Kidney (tissue), 14 donors: ENCODE measurements around the gene ZIC4. TPM values are rescaled to one million over a fixed set of nuclear protein-coding genes. Genes with fewer than 3 reads are reported as not detected.

Experiments
- DNase-seq, 5 donors: peaks; one replicate each; pipeline ENCODE4 v3.0.0-alpha.2; 2013 to 2020
- FAIRE-seq: peaks from 2 replicates; lab custom pipeline; 2012; peaks lifted over from hg19 to GRCh38; lab: Jason Lieb, UNC
- H3K27ac ChIP-seq, 2 donors: one replicate each; pipeline ENCODE4 v1.7.0; 2013; ENCODE audit warnings: low read depth in 2 of 2, low read length in 2 of 2, inconsistent platforms in 1 of 2
- H3K27me3 ChIP-seq: one replicate; pipeline ENCODE4 v1.7.1; 2013; ENCODE audit warnings: low read length, inconsistent platforms; ENCODE audit not compliant: control insufficient read depth, insufficient read depth
- H3K36me3 ChIP-seq, 3 donors: one replicate each; pipeline versions ENCODE4 v1.7.0 to v1.7.1; 2013; ENCODE audit warnings: low read length in 3 of 3, control low read depth in 1 of 3, inconsistent platforms in 1 of 3; ENCODE audit not compliant: insufficient read depth in 3 of 3, control insufficient read depth in 2 of 3
- H3K4me1 ChIP-seq, 3 donors: one replicate each; pipeline versions ENCODE4 v1.7.0 to v1.7.1; 2013; ENCODE audit warnings: low read length in 3 of 3, inconsistent platforms in 1 of 3, low read depth in 1 of 3; ENCODE audit not compliant: control insufficient read depth in 2 of 3, insufficient read depth in 2 of 3
- H3K4me3 ChIP-seq, 3 donors: one replicate each; pipeline versions ENCODE4 v1.7.0 to v1.8.1; 2013; ENCODE audit warnings: low read length in 3 of 3, control low read depth in 1 of 3, inconsistent platforms in 1 of 3
- H3K9ac ChIP-seq, 3 donors: one replicate each; pipeline versions ENCODE4 v1.7.0 to v1.7.1; 2013; ENCODE audit warnings: low read length in 3 of 3, control low read depth in 1 of 3, inconsistent platforms in 1 of 3
- H3K9me3 ChIP-seq, 3 donors: one replicate each; pipeline versions ENCODE4 v1.7.0 to v1.7.1; 2013; ENCODE audit warnings: low read length in 3 of 3, control low read depth in 1 of 3, inconsistent platforms in 1 of 3; ENCODE audit not compliant: control insufficient read depth in 2 of 3, insufficient read depth in 1 of 3
- intact Hi-C: fragments of 100-400 bp; cut with DNase I; formaldehyde crosslinking; loops from one replicate; pipeline ENCODE4 v1.11.1; 2022
- polyA plus RNA-seq: library from polyadenylated mRNA; stranded (reverse); fragments of 350-450 nt; fragmentation: Illumina TruSeq; extraction: RNeasy Lipid Tissue Mini Kit (QIAGEN cat#74804); gene quantifications from one replicate; pipeline ENCODE4 v1.2.3, GENCODE V29; 2014; ENCODE audit warnings: low read depth, low replicate concordance; ENCODE audit not compliant: insufficient read depth
- total RNA-seq: library from RNA; stranded (reverse); fragmentation: NEBNext Ultra II Directional; extraction: Animal tissue kit (Norgen Biotek cat#: 25700); gene quantifications from one replicate; pipeline ENCODE4 v1.2.1, GENCODE V29; 2021
- TF ChIP-seq, protein P1 (sequence below): IDR thresholded peaks from 3 replicates; pipeline ENCODE4 v1.5.1; 2012; ENCODE audit warnings: mild to moderate bottlenecking, moderate library complexity, borderline replicate concordance; ENCODE audit not compliant: insufficient read depth; ENCODE audit errors: extremely low read depth
- donor health status: control.
- donor health status: control.
- donor health status: control.
- donor health status: control.
- donor health status: control.
- donor health status: DM: yes; HTN: yes; CAD: no.
- donor health status: Normal renal cell carcinoma (clear cell type).

ZIC4 gene
- total and polyA plus RNA-seq, 2 donors from 2014 or later = not detected

DNA sequence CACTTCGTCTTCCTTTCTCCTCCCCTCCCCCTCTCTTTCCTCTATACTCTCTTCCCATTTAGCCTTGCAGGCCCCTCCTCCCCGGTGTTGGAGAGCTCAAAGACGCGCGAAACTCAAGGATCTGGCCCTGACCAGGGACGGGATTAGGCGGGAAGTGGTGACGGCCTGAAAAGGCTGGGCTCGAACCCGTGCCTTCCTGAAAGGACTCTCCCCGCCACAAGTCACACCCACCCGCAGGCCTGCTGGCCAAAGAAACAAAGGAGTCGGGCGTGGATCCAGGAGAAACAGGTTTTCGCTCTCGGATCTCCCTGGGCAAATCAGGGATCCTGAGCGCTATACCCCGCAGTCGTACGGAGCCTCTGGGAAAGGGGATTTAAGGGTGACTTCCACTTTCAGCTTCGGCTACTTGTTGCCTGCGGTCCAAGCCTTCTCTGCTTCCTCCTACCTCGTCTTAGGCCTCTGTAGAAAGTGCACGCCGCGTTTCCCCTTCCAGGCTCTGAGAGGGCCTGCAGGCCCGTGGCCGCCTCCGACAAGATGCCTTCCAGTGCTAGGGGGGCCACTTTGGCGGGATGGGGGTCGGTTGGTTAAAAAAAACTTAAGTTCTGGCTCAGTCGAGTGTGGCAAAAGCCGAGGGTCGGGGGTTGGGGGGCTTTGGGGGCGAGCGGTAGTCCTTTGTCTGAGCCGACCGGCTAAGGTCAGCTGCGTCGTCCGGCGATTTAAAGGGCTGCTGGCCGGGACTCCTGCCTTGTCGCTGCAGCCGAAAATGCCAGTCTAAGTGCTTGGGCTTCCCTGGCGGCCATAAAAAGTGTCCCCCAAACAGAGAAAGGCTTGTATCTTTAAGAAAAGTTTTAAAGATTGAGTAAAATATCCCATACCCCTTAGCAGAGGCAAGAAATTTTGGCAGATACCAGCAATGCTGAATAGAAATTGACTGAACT, 8.2 kb downstream of the ZIC4 start:
- Histone ChIP-seq H3K36me3 (no peaks in the 10 kb centered on the region), H3K27ac (no peak overlapping the region), H3K9me3 (no peaks in the 10 kb centered on the region), H3K4me3 (no peak overlapping the region), H3K9ac (no peak overlapping the region), H3K4me1 (peaks cover 0 to 3% (median 0%) of the 10 kb centered on the region in 3 donors), H3K27me3 (peaks cover 71% of the 10 kb centered on the region)
- TF ChIP-seq, protein P1, sequence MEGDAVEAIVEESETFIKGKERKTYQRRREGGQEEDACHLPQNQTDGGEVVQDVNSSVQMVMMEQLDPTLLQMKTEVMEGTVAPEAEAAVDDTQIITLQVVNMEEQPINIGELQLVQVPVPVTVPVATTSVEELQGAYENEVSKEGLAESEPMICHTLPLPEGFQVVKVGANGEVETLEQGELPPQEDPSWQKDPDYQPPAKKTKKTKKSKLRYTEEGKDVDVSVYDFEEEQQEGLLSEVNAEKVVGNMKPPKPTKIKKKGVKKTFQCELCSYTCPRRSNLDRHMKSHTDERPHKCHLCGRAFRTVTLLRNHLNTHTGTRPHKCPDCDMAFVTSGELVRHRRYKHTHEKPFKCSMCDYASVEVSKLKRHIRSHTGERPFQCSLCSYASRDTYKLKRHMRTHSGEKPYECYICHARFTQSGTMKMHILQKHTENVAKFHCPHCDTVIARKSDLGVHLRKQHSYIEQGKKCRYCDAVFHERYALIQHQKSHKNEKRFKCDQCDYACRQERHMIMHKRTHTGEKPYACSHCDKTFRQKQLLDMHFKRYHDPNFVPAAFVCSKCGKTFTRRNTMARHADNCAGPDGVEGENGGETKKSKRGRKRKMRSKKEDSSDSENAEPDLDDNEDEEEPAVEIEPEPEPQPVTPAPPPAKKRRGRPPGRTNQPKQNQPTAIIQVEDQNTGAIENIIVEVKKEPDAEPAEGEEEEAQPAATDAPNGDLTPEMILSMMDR = no peak
- DNase-seq = peak in 1 of 5 donors; percentile 51
- intact Hi-C loops = no loop called here
- no peak for FAIRE-seq

DNA sequence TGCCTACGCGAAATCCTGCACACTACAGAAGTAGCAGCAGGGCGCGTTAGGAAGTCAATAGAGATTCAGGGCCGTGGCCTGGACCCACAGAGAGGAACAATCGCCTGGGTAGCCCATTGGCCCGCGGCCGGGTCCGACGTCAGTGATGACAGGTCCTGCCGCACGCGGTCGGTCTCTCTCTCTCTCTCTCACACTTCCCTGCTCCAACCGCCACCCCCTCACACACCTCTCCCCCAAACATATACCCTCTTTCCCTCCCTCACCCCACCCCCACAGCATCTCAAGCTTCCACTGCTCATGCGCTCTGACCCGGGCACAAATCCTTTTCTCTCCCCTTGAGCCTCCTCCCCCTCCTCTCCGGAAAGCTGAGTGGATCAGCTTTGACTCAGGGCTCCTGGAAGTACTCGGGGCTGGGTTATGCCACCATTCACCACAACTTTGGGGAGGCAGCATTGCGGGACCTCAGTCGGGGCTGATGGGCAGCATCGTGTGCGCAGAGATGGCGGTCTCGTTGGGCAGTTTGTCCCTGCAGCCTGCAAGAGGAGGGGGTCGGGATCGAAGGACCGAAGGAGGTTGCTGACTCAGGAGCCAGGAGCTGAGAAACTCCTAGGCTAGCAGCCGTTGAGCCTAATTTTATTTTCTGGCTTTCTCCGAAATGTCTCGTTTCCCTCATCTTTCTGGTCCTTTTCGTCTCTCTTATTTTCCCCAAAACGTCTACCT, 9.0 kb downstream of the ZIC4 start:
- DNase-seq (peak in 1 of 5 donors; percentile 47), FAIRE-seq (no peak)
- no peak overlapping the region for H3K27ac ChIP-seq
- intact Hi-C loops = no loop called here
- peaks cover 0 to 3% (median 0%) of the 10 kb centered on the region in 3 donors for H3K4me1 ChIP-seq
- no peak overlapping the region for H3K9ac ChIP-seq
- H3K4me3 ChIP-seq = no peak overlapping the region
- TF ChIP-seq, protein P1 = no peak
- no peaks in the 10 kb centered on the region for H3K36me3 ChIP-seq
- H3K27me3 ChIP-seq = peaks cover 76% of the 10 kb centered on the region
- no peaks in the 10 kb centered on the region for H3K9me3 ChIP-seq

DNA sequence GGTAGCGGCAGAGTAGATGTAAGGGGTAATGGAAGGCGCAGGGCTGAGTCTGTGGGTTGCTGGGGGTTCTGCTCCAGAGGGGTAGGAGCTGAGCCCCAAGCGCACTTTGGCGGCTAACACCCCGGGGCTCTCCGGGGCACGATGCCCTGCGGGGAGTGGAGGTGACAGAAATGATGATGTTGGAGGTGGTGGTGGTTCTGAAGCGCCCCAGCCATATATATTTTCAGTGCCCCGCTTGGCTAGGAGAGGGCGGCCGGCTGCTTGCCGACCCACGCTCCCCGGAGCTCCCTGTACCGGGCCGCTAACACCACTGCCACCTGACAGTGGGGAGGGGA, 9.7 kb downstream of the ZIC4 start:
- no peaks in the 10 kb centered on the region for H3K36me3 ChIP-seq
- peaks cover 0 to 6% (median 0%) of the 10 kb centered on the region in 3 donors for H3K4me1 ChIP-seq
- H3K27me3 ChIP-seq = peaks cover 76% of the 10 kb centered on the region
- intact Hi-C loops = no loop called here
- H3K9me3 ChIP-seq = no peaks in the 10 kb centered on the region
- no peak for DNase-seq
- no peak overlapping the region for H3K27ac ChIP-seq
- FAIRE-seq = no peak
- no peak overlapping the region for H3K4me3 ChIP-seq
- TF ChIP-seq, protein P1 = no peak
- H3K9ac ChIP-seq = no peak overlapping the region
